Activated CD4-positive, alpha-beta T cell treated with anti-CD3 and anti-CD28 coated beads for 24 hours (primary cell): ENCODE results near the gene KMT2C.
"Not testable (repeated sequence)": the region's sequence is repeated elsewhere in the genome, so short reads cannot be mapped to it uniquely, and the experiment has no call there.

Experiments
- DNase-seq, 2 donors: peaks; one replicate each; pipeline ENCODE4 v3.0.0-alpha.2; 2020; ENCODE audit warnings: low read depth in 2 of 2

The KMT2C gene

DNA sequence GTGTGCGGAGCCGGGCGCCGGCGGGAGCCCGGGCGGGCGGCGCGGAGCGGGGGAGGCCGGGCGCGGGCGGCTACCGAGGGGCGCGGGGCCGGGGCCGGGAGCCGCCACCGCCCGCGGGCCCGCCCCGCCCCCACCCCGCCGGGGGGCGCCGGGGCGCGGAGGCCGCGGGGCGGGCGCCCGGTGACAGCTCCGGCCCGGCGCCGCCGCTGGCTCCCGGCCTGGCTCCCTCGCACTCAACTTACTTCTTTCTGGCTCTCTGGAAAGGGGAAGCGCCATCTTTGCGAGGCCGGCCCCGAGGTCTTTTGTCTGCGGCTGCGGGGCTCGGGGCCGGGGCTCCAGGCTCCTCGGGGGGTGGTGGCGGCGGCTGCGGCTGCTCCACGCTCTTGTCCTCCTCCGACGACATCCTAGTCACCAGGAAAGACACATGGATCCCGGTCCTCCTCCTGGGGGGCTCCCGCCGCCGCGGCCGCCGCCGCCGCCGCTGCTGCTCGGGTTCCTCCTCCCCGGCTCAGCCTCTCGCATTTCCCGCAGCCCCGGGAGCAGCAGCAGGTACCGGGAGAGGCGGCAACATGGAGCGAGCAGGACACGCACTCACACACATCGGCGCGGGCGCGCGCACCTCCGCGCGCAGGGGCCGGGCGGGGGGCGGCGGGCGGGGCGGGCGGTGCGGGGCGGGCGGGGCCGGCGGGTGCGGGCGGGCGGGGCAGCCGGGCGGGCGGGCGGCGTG, at the start of gene KMT2C:
Gene KMT2C, minus strand, starts transcription at position 620 of the 727 bp plus-strand sequence. Its CDS starts 217 bp downstream, at position 403.
- DNase-seq: peak; percentile 9 to 19

DNA sequence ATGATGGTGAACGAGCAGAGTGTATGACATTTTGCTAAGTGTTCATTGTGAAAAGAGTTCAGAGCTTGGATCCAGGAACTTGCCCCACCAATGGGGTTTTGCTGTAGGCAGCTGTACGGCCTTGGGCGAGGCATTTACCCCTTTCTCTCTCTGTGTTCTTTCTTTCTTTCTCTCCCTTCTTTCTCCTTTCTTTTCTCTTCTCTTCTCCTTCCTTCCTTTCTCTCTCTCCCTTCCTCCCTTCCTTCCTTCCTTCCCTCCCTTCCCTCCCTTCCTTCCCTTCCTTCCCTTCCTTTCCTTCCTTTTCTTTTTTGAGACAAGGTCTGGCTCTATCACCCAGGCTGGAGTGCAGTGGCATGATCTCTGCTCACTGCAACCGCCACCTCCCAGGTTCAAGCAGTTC, 45.3 kb upstream of the KMT2C start:
- DNase-seq: no peak

DNA sequence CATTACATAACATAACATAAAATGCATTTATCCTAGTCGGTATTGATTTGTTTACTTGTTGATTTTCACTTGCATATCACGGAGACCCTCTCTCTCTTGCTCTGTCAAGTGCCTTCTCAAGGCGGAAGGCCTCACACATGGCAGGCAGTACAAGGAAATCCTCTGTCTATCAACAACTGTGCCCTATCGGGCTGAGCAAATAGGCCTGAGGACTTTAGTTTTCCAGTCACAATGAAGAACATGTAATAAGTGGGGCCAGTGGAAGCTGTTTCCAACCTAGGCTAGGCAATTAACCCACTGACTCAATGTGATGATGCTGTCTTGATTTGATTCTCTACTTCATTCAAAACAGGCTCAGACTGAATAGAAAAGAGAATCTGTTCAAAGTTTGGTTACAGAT, 44.9 kb upstream of the KMT2C start:
- DNase-seq: no peak

DNA sequence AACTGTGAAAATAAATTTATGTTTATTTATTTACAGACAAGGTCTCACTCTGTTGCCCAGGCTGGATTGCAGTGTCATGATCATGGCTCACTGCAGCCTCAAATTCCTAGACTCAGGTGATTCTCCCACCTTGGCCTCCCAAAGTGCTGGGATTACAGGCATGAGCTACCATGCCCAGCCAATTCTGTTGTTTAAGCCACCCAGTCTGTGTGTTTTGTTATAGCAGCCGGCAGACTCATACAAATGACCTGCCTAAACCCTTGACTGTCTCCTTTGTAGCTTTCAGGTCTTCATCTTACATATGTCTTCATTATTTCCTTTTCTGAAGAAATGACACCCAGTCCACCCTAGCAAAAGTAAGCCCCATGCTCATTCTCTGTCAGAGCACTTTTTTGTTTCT, 43.8 kb upstream of the KMT2C start:
- no peak for DNase-seq

DNA sequence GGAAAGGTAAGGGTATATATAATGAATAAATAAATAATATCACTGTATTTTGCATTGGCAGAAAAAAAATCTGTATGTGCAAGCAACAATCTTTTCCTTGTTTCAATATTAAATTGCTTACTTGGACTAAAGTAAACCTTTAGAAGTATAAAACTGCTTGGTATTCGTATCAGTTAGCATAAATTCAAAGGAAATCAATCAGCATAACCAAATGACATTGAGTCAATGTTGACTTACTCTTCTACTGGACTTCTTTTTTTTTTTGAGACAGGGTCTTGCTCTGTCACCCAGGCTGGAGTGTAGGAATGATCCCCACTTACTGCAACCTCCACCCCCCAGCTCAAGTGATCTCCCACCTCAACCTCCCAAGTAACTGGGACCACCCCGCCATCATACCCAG, 42.3 kb upstream of the KMT2C start:
- no peak for DNase-seq

DNA sequence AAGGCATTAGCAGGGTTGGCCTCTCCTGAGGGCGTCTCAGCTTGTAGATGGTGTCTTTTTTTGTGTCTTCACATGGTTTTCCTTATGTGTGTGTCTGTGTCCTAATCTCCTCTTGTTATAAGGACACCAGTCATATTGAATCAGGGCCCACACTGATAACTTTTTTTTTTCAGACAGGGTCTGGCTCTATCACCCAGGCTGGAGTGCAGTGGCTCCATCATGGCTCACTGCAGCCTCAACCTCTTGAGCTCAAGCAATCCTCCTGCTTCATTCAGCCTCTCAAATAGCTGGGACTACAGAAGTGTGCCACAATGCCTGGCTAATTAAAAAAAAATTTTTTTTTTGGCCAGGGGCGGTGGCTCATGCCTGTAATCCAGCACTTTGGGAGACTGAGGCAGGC, 41.3 kb upstream of the KMT2C start:
- DNase-seq: no peak

DNA sequence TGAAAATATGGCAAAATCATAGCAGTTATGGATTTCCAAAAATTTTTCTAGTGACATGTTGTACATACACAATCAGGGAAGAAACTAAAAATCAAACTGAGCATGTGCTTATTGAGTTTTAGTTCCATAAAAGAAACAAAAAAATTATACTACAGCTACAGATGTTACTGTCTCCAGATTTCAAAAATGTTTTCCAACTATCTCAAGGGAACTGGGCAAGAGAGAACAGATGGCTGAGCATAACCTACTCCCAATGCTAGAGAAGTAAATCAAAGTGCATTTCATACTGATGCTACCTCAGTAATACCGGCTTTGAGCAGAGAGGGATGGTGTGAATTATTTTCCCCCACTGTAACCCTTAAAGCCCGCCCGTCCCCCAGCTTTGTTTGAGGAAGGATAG, 40.7 kb upstream of the KMT2C start:
- no peak for DNase-seq

DNA sequence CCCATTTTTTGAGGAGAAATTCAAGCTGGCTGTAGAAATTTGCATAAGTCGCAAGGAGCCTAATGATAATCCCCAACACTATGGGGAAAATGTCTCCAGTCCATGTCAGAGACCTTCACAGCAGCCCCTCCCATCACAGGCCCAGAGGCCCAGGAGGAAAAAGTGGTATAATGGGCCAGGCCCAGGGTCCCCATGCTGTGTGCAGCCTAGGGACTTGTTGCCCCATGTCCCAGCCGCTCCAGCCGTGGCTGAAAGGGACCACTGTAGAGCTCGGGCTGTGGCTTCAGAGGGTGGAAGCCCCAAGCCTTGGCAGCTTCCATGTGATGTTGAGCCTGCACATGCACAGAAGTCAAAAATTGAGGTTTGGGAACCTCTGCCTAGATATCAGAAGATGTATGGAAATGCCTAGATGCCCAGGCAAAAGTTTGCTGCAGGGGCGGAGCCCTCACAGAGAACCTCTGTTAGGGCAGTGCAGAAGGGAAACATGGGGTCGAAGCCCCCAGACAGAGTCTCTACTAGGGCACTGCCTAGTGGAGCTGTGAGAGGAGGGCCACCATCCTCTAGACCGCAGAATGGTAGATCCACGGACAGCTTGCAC, 35.3 kb upstream of the KMT2C start:
- DNase-seq: not testable (repeated sequence)

DNA sequence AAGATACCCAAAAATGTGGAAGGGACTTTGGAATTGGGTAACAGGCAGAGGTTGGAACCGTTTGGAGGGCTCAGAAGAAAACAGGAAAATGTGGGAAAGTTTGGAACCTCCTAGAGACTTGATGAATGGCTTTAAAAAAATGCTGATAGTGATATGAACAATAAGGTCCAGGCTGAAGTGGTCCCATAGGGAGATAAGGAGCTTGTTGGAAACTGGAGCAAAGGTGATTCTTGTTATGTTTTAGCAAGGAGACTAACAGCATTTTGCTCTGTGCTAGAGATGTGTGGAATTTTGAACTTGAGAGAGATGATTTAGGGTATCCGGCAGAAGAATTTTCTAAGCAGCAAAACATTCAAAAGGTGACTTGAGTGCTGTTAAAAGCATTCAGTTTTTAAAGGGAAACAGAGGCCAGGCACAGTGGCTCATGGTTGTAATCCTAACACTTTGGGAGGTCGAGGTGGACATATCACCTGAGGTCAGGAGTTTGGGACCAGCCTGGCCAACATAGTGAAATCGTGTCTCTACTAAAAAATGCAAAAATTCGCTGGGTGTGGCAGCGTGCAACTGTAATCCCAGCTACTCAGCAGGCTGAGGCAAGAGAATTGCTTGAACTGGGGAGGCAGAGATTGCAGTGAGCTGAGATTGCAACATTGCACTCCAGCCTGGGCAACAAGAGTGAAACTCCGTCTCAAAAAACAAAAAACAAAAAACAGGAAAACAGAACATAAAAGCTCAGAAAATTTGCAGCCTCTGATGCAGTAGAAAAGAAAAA, 34.6 kb upstream of the KMT2C start:
- DNase-seq: not testable (repeated sequence)

DNA sequence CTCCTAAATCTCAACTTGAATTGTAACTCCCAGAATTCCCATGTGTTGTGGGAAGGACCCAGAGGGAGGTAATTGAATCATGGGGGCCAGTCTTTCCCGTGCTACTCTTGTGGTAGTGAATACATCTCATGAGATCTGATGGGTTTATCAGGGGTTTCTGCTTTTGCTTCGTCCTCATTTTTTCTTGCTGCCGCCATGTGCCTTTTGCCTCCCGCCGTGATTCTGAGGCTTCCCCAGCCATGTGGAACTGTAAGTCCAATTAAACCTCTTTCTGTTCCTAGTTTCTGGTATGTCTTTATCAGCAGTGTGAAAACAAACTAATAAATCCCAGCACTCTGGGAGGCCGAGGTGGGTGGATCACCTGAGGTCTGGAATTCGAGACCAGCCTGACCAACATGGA, 33.8 kb upstream of the KMT2C start:
- not testable (repeated sequence) for DNase-seq

DNA sequence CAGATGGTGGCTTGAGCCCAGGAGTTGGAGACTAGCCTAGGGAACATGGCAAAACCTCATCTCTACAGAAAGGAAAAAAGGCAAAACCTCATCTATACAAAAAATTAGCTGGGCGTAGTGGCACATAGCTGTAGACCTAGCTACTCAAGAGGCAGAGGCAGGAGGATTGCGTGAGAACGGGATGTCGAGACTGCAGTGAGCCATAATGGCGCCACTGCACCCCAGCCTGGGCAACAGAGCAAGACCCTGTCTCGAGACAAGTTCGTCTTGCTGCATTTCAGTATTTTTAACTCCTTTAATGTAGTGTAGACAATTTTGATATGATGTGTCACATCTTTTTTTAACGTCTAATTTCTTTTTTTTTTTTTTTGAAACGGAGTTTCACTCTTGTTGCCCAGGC, 31.4 kb upstream of the KMT2C start:
- DNase-seq: no peak

DNA sequence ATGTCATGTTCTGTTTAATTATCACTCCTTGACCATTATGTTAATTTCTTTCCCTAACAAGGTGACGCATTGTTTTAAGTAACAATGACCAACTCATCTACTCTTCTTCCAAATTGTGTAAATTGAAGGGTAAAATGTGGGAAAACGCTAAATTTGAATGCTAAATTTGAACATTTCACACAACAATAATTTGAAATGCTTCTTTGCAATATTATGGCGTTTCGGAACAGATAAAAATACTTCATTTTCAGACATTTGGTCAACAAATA, 29.2 kb upstream of the KMT2C start:
- no peak for DNase-seq

DNA sequence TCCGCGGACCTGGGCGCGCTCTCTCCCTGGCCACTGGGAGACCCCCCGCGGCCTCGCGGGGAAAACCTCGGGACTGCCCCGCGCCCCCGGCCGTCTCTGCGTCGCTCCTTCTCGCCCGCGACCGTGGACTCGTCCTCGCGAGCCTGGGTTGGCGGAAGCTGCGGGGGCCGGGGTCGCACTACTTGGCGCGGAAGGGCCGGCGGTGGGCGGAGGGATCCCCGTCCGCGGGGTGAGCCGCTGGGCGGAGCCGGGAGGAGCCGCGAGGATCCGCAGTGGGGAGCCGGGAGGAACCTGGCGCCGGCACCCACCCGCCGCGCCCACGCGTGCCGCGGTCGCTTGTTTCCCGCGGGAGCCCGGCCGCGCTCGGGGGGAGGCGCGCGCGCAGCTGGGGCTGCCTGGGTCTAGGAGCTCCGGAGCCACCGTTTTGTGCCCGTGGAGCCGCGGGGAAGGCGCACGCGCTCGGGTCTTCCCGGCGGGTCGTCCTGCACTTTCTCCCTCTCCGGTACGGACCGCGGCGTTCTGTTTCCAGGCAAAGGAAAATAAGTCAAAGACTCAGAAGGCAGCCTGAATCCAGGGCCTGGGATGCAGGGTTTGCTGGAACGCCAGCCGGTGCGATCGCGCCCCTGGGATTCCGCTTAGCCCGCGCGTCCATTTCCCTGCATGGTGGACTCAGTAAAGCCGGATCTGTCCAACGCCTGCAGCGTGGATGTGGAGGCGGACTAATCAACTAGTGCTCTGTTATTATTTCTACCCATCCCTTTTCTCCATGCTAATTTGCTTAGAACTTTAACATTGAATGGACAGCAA, 28.7 kb upstream of the KMT2C start:
- DNase-seq: peak; percentile 52 to 68

DNA sequence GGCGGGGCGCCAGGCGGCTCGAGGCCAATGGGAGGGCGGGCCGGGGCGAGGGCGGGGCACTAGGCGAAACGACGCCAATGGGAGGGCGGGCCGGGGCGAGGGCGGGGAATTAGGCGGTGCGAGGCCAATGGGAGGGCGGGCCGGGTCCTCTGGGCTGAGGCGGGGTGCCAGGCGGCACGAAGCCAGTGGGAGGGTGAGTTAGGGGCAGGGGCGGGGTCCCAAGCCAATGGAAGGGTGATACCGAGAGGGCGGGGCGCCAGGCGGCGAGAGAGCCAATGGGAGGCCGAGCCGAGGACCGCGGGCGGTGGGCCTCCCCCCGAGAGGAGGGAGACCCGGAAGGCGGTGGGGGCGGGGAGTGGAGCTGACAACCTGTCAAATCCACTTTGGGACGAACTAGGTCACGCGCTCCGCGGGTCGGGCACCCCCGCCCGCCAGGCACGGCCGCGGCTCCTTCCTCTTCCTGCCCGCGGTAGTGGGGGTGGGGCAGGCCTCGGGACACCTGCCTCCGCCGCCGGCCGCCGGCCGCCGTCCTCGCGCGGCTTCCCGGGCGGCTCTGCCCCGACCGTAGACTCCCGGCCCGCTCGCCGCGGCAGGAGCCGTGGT, 28.0 kb upstream of the KMT2C start:
- peak; percentile 100 for DNase-seq

DNA sequence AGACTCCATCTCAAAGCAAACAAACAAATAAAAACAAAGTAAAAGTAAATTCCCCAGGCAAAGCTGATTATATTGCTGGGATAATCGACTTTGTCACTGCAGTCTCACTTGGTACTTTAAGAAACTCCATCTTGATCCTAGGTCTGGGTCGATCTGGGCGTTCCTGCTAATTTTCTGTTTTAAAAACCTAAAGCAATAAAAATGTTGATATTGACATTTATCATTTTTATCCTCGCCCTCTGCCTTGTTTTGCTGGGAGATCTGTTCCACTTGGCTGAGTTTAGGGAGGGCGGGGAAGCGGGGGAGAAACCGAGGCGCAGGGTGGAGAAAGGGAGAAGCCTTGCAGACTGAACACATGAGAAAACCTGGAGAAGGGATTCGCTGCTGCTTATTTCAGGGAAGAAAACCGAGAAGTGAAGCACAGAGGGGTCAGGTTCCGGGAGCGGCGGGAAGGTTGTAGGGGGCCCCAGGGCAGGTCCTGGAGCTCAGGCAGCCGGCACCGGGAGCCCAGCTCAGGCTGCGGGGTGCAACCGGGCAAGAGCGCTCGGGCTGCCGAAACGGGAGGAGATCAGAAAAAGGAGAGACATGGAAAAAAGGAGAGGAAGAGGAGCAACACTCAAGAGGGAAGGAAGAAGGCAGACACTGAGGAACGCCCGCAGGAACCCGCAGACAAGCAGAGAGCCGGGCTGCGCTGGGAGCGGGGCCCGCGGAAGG, 27.3 kb upstream of the KMT2C start:
- no peak for DNase-seq

DNA sequence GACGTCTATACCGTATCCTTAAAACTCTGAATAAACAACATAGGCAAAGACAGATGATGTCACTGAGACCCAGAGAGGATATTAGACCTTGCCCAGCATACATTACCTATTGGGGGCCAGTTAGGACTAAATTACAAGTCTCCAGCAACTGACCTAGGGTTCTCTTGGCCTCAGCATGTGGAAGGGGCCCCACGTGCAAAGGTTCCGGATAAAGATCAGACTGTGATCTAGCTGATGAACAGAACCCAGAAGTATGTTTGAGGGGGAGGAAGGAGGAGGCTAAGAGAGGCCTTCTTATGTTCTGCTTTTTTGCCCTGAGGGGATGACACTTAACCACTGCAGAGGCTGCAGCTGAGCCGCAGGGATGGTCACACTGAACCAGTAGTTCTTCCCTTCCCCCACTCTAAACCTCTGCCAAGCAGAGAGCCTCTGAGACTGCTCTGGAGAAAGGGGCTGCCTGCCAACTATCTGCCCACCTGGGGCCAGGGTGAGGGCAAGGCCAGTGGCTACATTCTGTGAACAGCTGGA, 24.0 kb upstream of the KMT2C start:
- no peak for DNase-seq

DNA sequence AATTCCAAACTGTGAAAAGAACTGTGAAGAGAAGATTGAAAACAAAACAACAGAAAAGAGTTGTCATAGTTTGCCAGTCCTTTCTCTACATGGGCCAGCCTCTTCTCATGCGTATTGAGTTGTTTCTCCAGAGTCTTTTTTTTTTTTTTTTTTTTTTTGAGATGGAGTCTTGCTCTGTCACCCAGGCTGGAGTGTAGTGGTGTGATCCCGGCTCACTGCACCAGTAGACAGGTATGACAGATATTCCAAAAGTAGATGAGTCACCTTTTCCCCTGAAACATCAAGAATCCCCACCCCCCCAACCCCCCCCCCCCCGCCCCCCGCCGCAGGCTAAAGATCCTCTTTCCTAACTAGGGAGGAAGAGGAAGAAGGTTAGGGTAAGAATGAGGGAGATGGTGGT, 15.6 kb upstream of the KMT2C start:
- DNase-seq: no peak

DNA sequence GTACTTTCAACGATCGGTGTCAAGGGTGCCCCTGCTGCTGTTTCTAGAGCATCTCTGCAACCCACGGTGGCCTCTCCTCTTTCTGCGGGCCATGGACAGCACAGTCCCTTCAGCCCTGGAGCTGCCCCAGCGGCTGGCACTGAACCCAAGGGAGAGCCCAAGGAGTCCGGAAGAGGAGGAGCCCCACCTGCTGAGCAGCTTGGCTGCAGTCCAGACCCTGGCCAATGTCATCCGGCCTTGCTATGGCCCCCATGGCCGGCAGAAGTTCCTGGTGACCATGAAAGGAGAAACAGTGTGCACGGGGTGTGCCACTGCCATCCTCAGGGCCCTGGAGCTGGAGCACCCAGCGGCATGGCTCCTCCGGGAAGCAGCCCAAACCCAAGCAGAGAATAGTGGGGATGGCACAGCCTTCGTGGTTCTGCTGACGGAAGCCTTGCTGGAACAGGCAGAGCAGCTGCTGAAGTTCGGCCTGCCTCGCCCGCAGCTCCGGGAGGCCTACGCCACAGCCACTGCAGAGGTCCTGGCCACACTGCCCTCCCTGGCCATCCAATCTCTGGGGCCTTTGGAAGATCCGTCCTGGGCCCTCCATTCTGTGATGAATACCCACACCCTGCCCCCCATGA, 9.7 kb upstream of the KMT2C start:
- DNase-seq: not testable (repeated sequence)

DNA sequence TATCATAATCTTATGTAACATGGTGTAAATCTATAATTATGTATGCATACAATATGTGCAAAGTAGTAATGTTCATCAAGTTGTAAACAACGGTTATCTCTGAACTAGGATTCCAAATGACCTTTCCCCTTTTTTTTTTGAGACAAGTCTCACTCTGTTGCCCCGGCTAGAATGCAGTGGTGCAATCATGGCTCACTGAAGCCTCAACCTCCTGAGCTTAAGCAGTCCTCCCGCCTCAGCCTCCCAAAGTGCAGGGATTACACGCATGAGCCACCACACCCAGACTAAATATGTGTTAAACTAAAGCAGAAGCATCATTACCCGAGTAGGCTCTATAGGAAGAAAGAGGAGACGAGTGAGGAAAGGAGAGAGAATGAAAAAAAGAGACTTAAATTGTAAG, 7.8 kb upstream of the KMT2C start:
- DNase-seq: no peak

DNA sequence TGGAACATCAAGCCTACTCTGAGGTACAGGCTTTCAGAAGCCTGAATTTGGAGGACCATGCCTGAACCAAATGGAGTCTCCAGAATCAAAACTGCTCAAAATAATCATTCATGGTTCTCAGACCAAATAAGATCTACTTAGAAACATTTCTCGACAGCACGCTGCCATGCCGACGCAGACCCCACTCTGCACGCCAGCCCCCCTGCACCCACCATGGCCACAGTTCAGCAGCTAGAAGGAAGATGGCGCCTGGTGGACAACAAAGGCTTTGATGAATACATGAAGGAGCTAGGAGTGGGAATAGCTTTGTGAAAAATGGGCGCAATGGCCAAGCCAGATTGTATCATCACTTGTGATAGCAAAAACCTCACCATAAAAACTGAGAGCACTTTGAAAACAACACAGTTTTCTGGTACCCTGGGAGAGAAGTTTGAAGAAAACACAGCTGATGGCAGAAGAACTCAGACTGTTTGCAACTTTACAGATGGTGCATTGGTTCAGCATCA, 6.6 kb upstream of the KMT2C start:
- no peak for DNase-seq
